Activated CD8-positive, alpha-beta T cell treated with anti-CD3 and anti-CD28 coated beads for 36 hours (primary cell): Measurements from ENCODE around the gene HMCN2. TPM values are rescaled to one million over a fixed set of nuclear protein-coding genes. Genes with fewer than 3 reads are reported as not detected.
A peak's percentile ranks its signal among the peaks of the same experiment; 100 is the strongest.

Experiments
- ATAC-seq: fragments of 200-7000 bp; cut with Tn5 transposase; one replicate; pipeline ENCODE4 v1.10.0; 2021; ENCODE audit warnings: mild to moderate bottlenecking, moderate library complexity
- CTCF ChIA-PET: fragments of 350-600 bp; sonication (Branson Sonifier 250); formaldehyde crosslinking; loops from one replicate; lab custom pipeline; 2021; ENCODE audit warnings: antibody characterized with exemption; lab: Charles Lee
- POLR2A ChIA-PET: fragments of 350-600 bp; sonication (Branson Sonifier 250); formaldehyde crosslinking; loops from one replicate; lab custom pipeline; 2021; ENCODE audit warnings: antibody characterized with exemption; lab: Charles Lee
- DNase-seq: peaks from one replicate; pipeline ENCODE4 v3.0.0-alpha.2; 2020
- H3K27ac Mint-ChIP-seq: one replicate; pipeline ENCODE4 v1.8.0; 2021; ENCODE audit warnings: mild to moderate bottlenecking, mixed read lengths
- H3K27me3 Mint-ChIP-seq: one replicate; pipeline ENCODE4 v1.8.0; 2021; ENCODE audit warnings: mixed read lengths
- H3K36me3 Mint-ChIP-seq: one replicate; pipeline ENCODE4 v1.8.0; 2021; ENCODE audit warnings: low read depth, mixed read lengths
- H3K4me1 Mint-ChIP-seq: one replicate; pipeline ENCODE4 v1.8.0; 2021; ENCODE audit warnings: low read depth, mixed read lengths
- H3K4me3 Mint-ChIP-seq: one replicate; pipeline ENCODE4 v1.8.0; 2021; ENCODE audit warnings: mild to moderate bottlenecking, moderate library complexity, mixed read lengths
- H3K9me3 Mint-ChIP-seq: one replicate; pipeline ENCODE4 v1.8.0; 2021; ENCODE audit warnings: mixed read lengths
- intact Hi-C: fragments of 100-400 bp; cut with micrococcal nuclease; formaldehyde crosslinking; loops from one replicate; pipeline ENCODE4 v1.10.0; 2022
- total RNA-seq, 2 experiments: library from RNA; stranded (reverse); gene quantifications; one replicate each; pipeline ENCODE4 v1.2.3, GENCODE V29; 2021
- TF ChIP-seq, protein P1 (sequence below): fragments of 200-600 bp; IDR thresholded peaks from one replicate; pipeline ENCODE4 v1.8.0; 2022; ENCODE audit warnings: antibody characterized with exemption, mild to moderate bottlenecking

The HMCN2 gene
- total RNA-seq, 2 experiments from 2014 or later = not detected

DNA sequence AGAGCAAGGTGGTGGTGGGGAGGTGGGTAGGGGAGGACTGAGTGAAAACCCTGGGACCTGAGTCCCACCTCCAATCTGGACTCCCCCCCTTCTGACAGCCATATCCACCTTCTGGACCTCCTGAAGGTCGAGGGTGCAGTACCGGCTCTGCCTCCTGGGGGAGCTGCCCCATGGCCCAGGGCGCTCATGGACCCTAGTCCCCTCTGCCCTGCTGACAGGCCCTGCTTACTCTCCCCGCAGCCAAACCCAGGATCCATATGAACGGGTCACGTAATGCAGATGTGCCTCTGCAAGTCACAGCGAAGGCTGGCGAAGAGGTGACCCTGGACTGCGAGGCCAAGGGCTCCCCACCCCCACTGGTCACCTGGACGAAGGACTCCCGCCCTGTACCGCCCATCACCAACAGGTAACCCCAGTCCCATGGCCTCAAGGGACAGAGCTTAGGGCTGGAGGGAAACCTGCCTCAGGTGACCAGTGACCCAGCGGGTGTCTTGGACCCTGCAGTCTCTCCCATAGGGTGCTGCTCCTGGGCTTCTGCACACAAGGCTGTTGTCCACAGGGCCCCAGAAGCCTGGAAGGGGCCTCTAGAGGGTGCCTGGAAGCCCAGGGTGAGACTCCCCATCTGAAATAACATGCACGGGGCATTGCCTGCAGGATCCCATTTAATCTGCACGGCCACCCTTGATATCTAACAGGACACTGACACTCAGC lies 61.7 kb downstream of the HMCN2 start:
- Mint-ChIP-seq H3K27ac (no peak overlapping the region), H3K9me3 (no peaks in the 10 kb centered on the region), H3K27me3 (peaks cover 17% of the 10 kb centered on the region), H3K4me3 (no peak overlapping the region), H3K4me1 (no peaks in the 10 kb centered on the region), H3K36me3 (no peaks in the 10 kb centered on the region)
- ChIA-PET POLR2A (no interaction called here), CTCF (interaction anchor here (1.0 kb wide), 1 partner anchor 14 kb away, joined by 3 read pairs; no protein-coding TSS in a partner anchor)
- ATAC-seq (peak; percentile 80), DNase-seq (peak; percentile 49)
- intact Hi-C loops = no loop called here
- TF ChIP-seq, protein P1, sequence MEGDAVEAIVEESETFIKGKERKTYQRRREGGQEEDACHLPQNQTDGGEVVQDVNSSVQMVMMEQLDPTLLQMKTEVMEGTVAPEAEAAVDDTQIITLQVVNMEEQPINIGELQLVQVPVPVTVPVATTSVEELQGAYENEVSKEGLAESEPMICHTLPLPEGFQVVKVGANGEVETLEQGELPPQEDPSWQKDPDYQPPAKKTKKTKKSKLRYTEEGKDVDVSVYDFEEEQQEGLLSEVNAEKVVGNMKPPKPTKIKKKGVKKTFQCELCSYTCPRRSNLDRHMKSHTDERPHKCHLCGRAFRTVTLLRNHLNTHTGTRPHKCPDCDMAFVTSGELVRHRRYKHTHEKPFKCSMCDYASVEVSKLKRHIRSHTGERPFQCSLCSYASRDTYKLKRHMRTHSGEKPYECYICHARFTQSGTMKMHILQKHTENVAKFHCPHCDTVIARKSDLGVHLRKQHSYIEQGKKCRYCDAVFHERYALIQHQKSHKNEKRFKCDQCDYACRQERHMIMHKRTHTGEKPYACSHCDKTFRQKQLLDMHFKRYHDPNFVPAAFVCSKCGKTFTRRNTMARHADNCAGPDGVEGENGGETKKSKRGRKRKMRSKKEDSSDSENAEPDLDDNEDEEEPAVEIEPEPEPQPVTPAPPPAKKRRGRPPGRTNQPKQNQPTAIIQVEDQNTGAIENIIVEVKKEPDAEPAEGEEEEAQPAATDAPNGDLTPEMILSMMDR = peak; percentile 19

DNA sequence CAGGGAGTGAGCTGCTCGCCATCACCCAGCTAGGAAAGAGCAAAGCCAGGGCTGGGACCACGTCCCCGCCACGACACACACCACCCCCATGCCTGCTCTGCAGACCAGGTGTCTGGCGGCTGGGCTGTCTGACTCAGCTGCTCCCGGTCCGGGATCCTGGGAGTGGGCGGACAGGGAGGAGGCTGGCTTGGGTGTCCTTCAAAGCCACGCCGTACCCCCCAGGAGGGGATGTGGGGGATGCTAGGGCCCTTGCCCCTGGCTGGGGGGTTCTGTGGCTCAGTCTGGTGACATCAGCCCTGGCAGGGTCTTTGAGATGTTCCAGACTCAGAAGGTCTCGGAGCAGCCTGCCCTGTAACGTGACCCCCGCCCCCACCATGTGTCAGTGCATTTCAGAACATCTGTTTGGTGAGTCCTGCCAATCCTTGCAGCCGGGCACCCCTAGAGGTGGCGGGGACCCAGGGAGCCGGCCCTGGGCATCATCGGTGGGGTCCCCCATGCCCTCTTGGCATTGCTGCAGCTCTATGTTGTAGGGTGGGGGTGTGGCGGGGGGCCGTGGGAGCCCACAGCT lies 62.3 kb downstream of the HMCN2 start:
- no peaks in the 10 kb centered on the region for H3K4me1 Mint-ChIP-seq
- POLR2A ChIA-PET = interaction anchor here (0.7 kb wide), 1 partner anchor 23 kb away, joined by 3 read pairs; no protein-coding TSS in a partner anchor
- CTCF ChIA-PET = interaction anchor here (1.2 kb wide), 1 partner anchor 13 kb away, joined by 3 read pairs; no protein-coding TSS in a partner anchor
- TF ChIP-seq, protein P1 = no peak
- no peaks in the 10 kb centered on the region for H3K9me3 Mint-ChIP-seq
- no peaks in the 10 kb centered on the region for H3K36me3 Mint-ChIP-seq
- ATAC-seq (no peak), DNase-seq (no peak)
- no peak overlapping the region for H3K4me3 Mint-ChIP-seq
- no peak overlapping the region for H3K27ac Mint-ChIP-seq
- H3K27me3 Mint-ChIP-seq = peaks cover 15% of the 10 kb centered on the region
- intact Hi-C loops = no loop called here

DNA sequence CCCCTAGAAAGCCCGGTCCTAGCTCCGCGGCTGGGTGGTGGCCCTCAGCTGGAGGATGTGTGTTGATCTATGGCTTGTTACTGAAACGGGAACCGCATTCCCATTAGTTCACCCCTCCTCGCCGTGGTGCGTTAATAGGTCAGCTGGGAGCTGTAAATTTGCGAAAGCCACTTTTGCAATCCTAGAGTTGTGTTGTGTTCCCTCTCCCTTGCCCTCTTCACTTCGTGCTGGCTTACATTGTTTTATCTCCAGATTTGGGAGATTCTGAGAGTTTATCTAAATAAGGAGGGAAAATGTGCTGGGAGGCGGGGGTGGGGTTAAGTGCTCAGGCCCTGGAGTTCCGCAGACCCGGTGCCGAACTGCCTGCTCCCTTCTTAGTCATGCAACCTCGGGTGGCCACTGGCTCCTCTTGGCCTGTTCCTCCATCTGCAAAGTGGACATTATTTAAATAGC lies 62.8 kb downstream of the HMCN2 start:
- intact Hi-C loops = no loop called here
- Mint-ChIP-seq H3K27ac (no peak overlapping the region), H3K4me1 (no peaks in the 10 kb centered on the region), H3K4me3 (no peak overlapping the region), H3K27me3 (peaks cover 15% of the 10 kb centered on the region), H3K9me3 (no peaks in the 10 kb centered on the region), H3K36me3 (no peaks in the 10 kb centered on the region)
- TF ChIP-seq, protein P1 = no peak
- POLR2A ChIA-PET = interaction anchor here (0.7 kb wide), 1 partner anchor 23 kb away, joined by 3 read pairs; no protein-coding TSS in a partner anchor
- no peak for ATAC-seq
- CTCF ChIA-PET = interaction anchor here (1.2 kb wide), 1 partner anchor 12 kb away, joined by 3 read pairs; no protein-coding TSS in a partner anchor
- no peak for DNase-seq

DNA sequence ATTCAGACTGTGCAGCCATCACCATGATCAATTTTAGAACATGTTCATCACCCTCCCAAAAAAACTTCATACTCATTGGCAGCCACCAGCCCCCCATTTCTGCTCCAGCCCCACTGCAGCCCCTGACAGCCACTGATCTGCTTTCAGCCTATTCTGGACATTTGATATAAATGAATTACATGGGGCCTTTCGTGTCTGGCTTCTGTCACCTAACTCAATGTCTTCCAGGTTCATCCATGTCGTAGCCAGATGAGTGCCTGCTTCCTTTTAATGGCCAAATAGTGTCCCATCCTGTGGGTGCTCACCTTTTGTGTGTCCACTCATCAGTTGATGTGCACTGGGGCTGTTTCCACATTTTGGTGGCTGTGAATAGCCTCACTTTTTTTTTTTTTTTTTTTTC lies 63.5 kb downstream of the HMCN2 start:
- no peaks in the 10 kb centered on the region for H3K36me3 Mint-ChIP-seq
- no peaks in the 10 kb centered on the region for H3K9me3 Mint-ChIP-seq
- DNase-seq (no peak), ATAC-seq (no peak)
- TF ChIP-seq, protein P1 = no peak
- intact Hi-C loops = no loop called here
- H3K27me3 Mint-ChIP-seq = peaks cover 20% of the 10 kb centered on the region
- H3K4me1 Mint-ChIP-seq = no peaks in the 10 kb centered on the region
- POLR2A ChIA-PET = no interaction called here
- H3K4me3 Mint-ChIP-seq = no peak overlapping the region
- no peak overlapping the region for H3K27ac Mint-ChIP-seq
- CTCF ChIA-PET = interaction anchor here (1.2 kb wide), 1 partner anchor 12 kb away, joined by 3 read pairs; no protein-coding TSS in a partner anchor
